ENCODE measurements around the gene ROPN1L.
A peak's percentile ranks its signal among the peaks of the same experiment; 100 is the strongest.
"Not testable (repeated sequence)": the region's sequence is repeated elsewhere in the genome, so short reads cannot be mapped to it uniquely, and the experiment has no call there.

Gene ROPN1L

DNA sequence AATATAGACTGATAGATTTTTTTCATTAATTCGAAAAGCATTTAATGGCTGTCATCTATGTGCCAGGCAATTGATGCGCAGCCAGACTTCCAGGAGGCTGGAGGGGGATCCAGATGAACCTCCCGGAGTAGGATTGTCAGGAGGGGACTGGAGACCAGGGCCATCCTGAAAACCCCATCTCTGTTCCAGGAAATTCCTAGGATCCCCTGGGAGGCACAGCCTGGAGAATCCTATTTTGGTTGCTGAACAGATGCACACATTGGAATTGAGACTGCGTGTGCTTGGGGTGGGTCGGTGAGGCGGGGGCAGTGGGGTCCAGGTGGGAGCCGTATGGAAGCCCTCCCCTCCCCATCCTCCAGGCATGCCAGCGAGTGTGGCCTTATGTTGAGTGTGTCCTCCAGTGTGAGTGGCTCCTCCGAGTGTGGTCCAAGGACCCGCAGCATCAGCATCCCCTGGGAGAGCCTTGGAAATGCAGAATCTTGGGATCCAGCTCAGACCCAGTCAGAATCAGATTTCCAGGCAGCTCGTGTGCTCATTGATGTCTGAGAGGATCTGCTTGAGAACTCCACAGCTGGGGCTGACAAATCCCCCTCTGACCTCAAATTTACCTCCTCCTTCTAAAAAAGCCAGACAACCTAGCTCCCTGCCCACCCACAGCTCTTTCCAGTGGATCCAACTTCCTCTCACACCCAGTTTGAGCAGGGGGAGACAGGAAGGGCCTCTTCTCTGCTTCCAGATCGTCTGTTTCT, 38.7 kb downstream of the ROPN1L start:
- no peak for DNase-seq

DNA sequence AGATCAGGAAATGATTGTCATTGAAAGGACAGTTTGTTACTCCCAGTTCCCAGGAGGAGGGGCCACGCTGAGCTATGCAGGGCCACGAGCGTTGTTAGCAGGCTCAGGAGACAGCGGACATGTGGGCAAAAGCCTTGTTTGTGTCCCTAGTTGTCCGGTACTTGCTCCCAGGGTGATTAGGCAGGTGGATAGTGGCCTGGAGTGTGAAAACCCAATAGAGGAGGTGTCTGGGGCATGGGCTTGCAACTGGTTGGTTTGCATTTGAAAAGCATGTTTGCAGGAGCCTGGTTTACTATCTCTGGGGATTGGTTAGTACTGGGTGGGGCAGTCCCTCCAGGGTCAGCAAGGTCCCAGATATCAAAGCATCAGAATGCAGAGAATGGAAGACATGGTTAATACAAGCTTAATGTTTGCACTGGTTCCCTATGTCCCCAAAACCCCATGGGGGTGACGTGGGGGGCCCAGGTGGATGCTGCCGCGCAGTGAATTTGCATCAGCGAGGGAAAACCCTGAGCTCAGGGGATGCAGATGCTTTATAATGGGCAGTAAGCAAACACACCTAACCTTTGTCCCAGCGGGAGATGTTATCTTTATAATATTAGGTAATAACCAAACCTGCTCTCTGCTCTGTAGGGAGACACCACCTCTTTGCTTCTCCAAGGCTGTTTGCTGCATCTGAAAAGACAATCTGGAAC, 39.7 kb downstream of the ROPN1L start:
- DNase-seq: no peak

DNA sequence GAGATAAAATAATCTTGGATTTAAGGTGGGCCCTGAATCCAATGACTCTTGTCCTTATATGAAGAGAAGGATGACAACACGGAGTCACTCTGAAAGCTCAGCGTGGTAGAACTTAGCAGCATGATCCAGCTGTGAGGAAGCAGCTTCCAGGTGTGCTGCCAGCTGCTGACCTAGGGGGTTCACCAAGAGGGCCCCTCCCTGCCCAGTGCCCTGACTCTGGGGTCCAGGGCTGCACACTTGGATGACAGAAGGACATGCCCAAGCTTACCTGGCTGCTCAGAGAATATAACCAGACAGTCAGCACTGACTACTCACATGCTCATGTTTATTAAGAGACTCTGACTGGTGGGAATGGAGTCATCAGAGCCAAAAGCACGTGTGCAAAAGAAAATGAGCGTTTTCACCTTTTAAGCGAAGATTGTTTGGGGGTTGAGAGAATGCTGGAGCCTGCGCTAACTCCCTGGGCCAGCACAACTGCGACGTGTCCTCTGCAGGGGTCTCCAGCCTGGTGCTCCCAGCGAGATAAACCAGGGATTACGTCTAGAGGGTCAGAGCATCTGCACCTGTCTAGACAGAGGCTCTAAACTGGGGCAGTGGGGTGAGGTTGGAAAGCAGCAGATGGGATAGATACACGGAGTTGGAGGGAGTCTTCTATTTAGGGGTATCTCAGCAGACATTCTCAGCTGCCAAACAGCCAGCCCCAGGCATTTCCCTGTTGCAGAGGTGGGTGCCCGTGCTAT, 41.3 kb downstream of the ROPN1L start:
- DNase-seq: no peak

DNA sequence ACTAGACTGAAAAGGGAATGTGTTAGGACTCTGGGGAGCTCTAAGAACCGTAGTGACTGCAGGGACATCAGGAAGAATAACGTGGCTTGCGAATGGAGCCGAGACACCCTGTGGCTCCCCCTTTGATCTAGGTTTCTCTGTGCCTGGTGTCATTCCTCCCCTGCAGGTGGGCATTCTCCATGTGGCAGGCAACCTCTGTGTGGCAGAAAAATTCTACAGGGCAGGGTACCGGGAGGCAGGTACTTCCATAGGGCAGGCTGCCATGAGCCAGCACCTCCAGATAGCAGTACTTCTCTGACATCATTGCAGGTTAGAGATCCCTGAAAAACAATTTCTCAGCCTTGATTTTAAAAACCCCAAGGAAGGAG, 43.1 kb downstream of the ROPN1L start:
- no peak for DNase-seq

DNA sequence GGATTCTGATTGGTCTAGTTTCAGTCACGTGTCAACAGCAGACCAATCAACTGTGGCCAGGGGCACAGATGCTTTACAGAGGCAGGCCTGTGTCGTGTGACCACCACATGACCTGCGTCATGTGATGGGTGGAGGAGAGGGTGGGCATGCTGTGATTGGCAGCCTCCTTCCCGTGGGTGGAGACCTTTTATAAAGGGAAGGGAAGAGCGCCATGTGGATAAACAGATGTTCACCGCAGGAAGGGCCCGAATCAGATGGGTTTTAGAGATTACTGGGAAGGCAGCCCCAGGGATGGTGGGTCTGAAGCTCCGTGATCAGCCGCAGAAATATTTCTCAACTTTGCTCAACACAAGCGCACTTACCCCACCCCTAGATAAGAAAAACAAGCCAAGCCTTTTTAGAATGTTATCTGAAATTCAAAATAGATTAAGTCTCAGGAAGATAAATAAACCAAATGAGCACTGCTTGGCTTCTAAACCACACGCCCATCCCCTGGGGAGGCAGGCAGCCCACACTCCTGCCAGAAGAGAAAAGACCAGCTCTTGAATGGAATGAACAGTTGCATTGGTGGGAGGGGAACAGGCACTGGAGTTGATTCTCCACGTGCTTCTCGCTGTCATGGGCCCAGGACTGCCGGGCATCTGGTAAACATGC, 43.6 kb downstream of the ROPN1L start:
- DNase-seq: no peak

DNA sequence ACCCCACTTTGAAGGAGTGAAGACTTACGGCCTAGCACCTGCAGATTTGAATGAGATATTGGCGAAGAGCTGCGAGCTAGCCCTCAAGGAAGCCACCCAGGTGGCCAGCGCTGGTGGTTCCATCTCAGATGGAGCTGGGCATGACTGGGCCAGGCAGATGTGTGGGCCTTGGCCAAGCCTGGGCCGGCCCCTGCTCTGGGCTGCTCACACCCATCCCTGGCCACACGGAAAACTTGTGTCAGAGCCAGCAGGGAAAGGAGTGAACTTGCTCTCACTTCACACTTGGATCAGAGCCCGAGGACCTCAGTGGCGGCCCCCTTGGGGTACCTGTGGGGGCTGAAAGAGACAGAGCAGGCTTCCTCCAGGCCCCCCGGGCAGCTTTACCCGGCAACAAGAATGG, 44.2 kb downstream of the ROPN1L start:
- no peak for DNase-seq

DNA sequence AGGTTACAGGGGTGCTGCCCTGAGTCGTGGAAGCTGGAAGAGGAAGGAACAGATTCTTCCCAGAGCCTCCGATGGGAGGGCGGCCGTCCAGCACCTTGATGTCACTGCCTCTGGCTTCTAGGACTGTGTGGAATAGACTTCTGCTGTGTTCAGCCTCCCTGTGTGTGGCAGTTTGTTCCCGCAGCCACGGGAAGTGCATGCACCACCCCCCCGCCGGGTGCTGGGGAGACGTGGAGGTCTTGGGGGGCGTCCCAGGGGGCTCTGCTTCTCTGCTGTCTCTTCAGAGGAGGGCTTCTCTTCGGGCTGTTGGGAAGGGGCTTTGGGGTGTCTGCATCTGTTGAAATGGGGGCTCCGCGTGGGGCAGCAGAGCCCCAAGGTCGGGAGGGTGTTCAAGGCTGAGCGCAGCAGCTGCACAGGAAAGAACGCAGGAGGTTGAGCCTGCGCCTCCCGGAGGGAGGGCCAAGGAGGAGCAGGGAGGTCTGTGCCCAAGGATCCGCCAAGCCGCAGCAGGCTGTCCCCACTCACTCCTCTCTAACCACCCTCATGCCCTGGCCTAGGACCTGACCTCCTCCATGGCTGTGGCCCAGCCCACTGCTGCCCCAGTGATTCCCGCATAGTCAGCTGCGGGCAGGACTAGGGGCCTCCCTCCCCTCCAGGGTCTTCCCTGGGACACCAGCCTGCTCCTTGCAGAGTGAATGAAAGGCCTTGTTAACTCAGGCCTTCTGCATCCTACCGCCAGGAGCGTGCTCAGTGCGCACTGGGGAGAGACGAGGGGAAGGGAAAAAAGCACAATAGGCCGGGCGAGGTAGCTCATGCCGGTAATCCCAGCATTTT, 45.0 kb downstream of the ROPN1L start:
- no peak for DNase-seq

DNA sequence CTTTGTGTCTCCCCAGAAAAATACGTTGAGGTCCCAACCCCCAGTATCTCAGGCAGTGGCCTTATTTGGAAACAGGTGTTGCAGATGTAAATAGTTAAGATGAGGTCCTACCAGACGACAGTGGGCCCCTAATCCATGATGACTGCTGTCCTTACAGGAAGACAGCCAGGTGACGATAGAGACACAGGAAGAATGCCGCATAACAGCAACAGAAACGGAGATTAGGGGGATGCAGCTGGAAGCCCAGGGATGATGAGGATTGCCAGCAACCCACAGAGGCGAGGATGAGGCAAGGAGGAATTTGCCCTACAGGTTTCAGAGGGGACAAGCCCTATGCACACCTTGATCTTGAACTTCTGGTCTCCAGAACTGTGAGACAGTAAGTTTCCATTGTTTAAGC, 46.5 kb downstream of the ROPN1L start:
- no peak for DNase-seq

DNA sequence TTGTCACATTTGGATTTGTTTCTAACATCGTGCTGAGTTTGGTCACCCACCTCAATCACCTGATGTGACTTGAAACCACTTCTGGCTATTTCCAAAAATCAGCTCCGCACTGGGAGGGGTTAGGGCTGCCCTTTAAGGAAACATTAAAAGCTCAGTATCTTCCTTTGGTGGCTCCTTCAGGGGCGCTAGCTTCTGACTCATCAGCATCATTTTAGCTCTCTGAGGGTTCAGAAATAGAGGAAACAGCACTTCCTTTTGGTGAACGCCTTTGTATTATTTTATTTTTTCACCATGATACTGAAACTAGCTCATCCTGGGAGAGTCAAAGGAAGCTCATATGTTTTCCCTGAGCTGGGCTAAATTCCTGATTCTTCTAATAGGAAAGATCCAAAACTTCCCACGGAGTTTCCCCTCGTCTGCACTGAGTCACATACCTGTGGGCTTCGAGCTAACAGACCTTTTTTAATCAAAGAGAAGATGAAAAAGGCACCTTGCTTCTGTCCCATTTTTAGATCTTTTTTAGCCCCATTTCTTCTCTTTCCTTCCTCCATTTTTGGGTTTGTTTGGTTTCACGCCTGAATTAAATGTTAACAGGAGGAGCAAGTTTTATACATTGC, 48.2 kb downstream of the ROPN1L start:
- DNase-seq: peak; percentile 89 to 92

DNA sequence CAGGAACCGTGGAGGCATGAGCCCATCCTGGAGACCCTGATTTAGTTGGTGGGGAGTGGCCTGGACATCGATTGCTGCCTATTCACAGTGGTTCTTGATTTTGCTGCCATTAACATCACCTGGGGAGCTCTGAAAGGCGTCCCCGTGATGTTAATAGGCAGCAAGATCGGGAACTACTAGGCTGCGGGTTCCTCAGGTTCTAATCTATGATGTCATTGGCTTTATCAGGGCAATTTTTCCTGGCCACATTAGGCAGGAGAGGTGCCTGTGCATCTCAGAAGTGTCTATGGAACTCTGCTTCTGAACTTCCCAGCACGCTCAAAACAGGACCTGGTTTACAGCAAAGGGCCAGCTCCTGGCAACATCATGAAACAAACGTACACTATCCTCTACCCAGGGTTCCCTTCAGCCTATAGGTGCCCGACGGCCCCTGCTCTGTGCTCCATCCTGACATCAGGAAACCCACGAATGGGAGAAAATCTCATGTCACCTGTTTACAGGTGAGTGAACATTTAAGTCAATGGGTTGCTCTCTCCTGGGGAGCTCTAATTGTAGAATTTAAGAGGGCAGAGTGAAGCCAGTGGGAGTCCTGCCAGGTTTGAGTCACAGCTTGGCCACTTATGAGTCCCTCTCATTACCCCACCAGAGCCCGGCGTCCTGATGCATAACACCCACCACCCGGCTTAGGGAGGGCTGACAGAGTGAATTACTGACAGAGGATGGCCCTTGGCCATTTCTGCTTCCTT, 49.4 kb downstream of the ROPN1L start:
- DNase-seq: no peak

DNA sequence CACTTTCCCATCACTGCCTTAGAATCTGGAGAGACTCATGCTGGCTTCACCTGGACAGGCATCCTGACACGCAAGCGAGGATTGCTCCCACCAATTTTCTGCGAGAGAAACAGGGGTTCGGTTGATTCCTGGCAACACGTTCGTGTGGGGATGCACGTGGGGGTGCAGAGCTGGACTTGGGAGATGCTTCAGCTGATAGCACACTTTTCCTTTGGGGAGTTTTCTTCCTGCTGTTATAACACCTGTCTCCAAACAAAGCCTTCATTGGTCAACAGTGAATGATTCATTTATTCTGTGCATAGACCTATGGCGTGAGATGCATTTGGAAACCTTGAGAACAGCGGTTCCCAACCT, 50.0 kb downstream of the ROPN1L start:
- DNase-seq: no peak

DNA sequence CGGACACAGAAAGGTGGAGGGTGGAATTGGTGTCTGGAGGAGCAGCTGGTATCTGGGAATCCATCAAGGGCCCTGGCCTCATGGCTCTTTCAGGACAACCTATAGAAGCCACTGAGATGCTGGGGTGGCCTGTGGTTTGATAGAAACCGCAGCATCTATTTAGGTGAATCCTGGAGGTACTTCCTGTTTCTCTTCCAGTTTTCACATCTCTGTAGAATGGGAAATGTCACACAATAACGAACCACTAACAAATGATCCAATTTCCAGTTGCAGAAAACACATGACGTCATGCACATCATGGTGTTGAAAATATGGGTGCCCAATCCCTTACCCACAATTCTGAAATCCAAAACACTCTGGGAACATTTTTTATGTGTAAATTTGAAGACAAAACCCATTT, 52.2 kb downstream of the ROPN1L start:
- no peak for DNase-seq

DNA sequence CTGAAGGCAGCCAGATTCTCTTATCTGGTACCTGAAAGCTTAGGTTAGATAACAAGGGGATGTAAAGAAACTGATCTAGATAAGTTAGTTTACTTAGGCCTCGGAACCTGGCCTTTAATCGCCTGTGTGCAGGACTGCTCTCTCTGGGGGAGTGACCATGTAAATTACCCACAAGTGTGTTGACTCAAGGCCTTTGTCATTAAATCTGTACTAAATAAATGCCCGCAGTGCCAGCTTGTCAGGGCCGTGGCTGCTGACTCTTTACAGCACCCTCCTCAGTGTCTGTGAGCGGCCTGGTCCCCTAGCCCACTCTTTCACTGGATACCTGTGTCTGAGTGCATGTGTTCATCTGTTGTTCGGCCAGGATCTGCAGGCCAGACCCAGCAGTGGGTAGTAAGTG, 52.8 kb downstream of the ROPN1L start:
- DNase-seq: not testable (repeated sequence)

DNA sequence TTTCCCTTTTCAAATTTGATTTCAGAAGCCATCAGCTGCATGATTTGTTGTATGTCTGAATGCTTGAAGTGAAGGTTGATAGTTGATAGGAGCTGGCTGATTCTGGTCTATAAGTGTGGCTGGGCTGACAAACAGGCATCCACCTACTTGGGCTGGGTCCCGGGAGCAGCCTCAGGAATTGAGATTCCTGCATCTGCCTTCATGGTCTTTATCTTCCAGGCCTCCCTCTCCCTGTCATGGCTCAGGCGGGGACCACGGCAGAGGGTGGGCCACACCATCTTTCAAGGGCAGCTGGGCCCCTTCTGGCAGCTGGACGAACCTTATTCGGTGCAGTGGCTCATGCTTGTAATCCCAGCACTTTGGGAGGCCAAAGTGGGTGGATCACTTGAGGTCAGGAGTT, 55.9 kb downstream of the ROPN1L start:
- DNase-seq: no peak

DNA sequence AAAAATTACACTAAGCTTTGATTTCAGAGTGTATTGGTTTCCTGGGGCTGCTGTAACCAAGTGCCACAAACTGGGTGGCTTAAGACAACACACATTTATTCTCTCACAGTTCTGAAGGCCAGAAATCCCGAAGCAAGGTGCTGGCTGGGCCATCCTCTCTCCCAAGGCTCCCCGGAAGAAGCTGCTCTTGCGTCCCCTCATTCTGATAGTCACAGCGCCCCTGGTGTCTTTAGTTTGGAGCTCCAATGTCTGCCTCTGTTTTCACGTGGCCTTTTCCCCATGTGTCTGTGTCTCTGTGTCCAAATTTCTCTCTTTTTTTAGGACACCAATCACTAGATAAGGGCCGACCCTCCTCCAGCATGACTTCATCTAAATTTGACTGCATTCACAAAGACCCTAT, 56.7 kb downstream of the ROPN1L start:
- DNase-seq: no peak

DNA sequence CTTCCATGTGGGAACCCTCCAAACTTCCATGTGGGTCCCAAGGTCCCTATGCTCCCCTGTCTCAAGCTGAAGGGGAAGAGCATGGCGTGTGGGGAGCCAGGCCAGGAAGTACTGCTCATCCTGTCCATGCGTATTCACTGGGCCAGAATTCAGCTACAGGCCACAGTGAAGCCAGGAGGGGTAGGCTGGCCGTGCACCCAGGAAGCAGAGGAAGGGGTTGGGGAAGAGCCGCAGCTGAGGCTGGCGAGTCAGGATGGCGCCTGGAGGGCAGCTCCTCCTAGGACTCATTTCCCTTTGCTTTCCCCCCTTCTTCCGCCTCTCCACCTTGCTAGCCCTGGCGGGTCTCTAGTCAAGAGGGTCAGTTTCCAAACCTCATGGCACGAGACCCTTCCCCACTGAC, 57.4 kb downstream of the ROPN1L start:
- no peak for DNase-seq

DNA sequence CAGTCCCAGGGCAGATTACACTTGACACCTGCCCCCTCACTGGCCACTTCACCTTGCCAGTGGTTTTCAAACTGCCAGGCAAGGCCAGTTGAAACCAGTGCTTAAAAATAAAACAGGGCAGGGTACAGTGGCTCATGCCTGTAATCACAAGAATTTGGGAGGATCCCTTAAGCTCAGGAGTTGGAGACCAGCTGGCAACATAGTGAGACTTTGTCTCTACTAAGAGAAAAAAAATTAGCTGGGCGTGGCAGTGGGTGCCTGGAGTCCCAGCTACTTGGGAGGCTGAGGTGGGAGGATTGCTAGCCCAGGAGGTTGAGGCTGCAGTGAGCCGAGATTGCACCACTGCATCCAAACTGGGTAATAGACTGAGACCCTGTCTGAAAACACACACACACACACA, 58.1 kb downstream of the ROPN1L start:
- DNase-seq: no peak

DNA sequence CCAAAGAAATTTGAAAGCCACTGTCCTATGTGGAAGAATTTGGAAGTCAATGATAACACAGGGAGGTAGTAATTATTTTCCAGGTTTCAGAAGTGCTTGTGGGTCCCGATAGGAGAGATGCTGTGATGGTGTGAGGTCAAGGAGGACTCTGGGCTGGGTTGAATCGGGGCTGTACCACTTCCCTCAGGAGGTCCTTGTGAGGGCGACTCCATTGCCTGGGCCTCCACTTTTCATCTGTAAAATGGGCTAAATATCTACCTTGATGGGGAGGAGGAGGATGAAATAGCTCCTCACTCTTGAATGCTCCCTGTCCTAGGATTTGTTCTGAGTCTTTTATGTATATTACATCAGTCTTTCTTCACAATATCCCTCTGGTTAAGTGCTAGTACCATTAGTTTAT, 59.0 kb downstream of the ROPN1L start:
- DNase-seq: no peak

DNA sequence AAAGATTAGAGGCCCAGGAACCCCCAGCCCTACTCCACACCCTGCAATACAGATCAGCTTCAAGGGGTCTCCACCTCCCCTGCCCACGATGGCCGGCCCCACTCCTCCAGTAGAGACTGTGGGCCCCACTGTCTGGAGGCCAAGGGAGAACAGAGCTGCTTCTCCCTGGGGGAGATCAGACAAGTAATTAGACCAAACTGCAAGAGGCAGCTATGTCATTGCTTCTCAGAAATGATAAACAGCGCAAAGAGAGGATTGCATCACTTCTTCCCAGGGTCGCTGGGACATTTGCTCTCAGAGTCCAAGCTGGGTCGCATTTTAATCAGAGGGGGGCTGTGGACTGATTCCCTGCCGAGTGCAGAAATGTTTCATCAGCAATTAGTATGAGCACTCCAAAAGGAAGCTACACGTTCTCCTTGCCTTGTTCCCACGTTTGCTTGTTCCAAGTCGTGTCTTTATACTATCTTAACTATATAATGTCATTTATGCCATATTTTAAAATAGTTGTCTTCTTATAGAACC, 59.9 kb downstream of the ROPN1L start:
- no peak for DNase-seq

DNA sequence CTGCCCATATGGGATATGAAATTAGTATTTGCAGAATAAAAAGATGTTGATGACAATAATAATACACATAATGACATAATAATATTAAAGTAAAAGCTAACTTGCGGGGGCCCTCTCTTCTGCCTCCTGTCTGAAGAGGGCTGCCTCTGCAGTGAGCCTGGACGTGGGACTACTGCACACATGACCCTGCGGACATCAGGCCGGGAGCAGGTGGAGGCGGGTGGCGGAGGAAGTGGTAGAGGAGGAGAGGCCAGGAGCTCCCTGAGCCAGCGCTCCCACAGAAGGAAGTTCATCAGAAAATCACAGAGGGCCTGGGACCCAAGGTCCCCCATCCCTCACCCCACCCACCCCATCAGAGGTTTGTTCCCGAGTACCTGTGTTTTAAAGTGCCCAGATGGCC, 60.5 kb downstream of the ROPN1L start:
- DNase-seq: no peak

DNA sequence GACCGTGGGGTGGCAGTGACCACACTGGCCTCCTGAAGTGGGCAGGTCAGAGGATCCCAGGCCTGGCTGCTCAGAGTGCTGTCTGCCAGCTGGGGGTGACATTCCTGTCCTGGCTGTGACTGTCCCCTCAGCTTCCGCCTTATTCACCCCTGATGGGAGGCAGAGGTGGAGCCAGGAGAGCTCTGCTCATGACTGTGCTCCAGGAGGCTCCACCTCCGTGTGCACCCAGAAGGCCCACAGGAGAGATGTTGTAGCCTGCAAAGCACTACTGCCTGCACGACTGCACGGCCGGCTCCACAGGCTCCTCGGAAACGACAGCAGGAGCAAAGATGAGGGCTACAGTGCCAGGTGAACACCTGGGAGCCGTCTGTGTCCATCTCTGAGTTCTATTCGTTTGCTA, 60.9 kb downstream of the ROPN1L start:
- no peak for DNase-seq

All from Kasumi-1 (cell line).